NK-92 (cell line): ENCODE results near the gene GLP1R.
"Not testable (repeated sequence)": the region's sequence is repeated elsewhere in the genome, so short reads cannot be mapped to it uniquely, and the experiment has no call there.

Experiments
- DNase-seq: peaks from one replicate; lab custom pipeline; 2025; ENCODE audit not compliant: unreplicated experiment; lab: John Stamatoyannopoulos, UW

The GLP1R gene

GRCh38 chr6:39118921-39119320, 70.3 kb downstream of the GLP1R start:
- no peak for DNase-seq

- DNase-seq = no peak
These were observed 75.5 kb downstream of the GLP1R start for GRCh38 chr6:39124114-39124513.

DNA sequence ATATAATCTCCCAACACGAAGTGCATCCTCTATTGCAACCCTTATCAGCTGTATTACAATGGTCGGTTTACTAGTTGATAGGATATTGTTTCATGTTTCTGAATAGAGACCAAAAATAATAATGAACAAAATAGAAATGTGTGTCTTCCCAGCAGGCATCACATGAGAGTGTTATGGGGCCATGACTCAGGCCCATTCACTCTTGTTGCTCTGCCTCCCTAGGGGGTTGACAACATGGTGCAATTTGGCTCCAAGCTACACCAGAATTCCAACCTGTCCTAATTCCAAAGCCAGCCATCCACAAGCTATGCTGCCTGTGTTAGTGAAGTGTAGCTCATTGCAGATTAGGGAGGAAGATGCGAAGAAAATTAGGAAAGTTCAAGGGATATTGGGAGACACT, 79.5 kb downstream of the GLP1R start:
- no peak for DNase-seq

DNA sequence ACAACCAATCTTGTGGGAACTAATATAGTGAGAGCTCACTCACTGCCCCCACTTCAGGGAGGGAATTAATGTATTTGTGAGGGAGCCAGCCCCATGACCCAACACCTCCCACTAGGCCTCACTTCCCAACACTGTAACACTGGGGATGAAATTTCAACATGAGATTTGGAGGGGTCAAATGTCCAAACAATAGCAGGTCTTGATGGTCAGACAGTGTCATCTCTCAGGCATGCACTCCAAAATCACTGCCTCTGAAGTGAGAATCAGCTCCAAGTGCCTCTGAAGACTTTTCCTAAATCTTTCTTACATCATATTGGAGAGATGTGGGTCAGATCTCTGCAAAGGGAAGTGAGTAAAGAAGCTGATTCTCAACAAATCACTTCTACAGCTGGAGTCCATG, 80.3 kb downstream of the GLP1R start:
- no peak for DNase-seq

DNA sequence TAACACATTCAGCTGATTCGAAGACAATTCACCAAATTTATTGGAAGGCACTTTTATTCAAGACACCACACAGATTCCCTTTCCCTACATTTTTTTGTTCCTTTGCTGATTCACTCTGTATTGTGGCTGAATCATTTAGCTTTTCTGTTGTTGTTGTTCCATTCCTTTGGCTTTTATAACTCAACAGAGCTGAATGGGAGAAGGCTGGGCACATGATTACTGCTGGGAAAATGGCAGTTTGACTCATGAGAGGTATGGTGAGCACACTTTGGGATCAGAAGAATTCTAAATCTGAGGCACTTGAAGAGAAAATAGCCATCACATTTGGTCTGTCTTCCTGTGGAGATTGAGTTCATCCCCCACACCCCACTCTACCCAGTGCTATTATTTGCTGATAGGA, 82.1 kb downstream of the GLP1R start:
- DNase-seq = no peak

DNA sequence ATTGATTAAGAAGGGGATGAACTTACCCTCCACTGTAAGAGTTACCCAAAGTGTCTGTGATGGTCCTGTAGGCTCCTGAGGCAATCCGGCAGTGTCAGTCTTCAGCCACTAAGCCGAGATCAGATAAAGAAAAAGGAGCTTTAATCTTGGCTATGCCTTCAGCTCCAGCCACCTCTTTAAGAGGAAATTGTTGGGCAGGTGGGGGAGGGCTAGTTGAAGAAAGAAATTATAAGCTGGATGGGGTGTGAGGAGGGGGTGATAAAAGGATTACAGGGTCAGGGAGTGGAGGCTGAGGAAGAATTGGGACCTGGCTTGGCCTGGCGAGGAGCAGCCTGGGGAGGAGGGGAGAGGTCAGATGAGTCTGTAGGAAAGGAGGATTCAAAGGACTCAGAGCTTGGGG, 86.2 kb downstream of the GLP1R start:
- DNase-seq = not testable (repeated sequence)

GRCh38 chr6:39136207-39136606, 87.6 kb downstream of the GLP1R start:
- not testable (repeated sequence) for DNase-seq

DNA sequence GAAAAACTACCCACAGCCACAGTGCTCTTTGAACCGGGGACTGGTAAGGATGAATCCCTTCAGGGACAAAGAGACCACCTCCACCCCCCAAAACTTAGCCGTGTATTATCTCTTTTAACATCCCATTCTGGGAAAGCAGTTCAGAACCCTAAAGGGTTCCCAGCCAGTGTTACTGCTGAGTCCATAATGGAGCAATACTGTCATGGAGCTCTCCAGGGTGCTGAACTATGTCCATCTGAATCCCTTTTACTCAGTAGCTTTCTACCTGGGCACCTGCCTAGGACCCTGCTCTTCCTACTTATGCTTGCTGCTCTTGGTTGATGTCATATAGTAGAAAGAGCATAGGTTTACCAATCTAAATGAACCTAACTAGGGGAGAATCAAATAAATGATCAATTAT, 88.7 kb downstream of the GLP1R start:
- DNase-seq = no peak
